HG03439 (cell line): Measurements from ENCODE around the gene RAD51D.
"Not testable (repeated sequence)": the region's sequence is repeated elsewhere in the genome, so short reads cannot be mapped to it uniquely, and the experiment has no call there.

ENCODE experiments used
- ATAC-seq: cut with Tn5 transposase; IDR thresholded peaks from one replicate; pipeline ENCODE4 v1.9.1; 2021; ENCODE audit warnings: mild to moderate bottlenecking, moderate library complexity; ENCODE audit not compliant: unreplicated experiment

The RAD51D gene

GRCh38 chr17:35119370-35120165, at the start of gene RAD51D:
RAD51D (minus strand) TSS chr17:35119860; CDS start chr17:35119613, 247 bp downstream.
- peak; percentile 79 for ATAC-seq

GRCh38 chr17:35167666-35168065, 48.0 kb upstream of the RAD51D start:
- no peak for ATAC-seq

GRCh38 chr17:35167046-35167445, 47.4 kb upstream of the RAD51D start:
- no peak for ATAC-seq

- ATAC-seq: no peak
These were observed 46.9 kb upstream of the RAD51D start for GRCh38 chr17:35166526-35166925.

- ATAC-seq: no peak
These were observed 45.1 kb upstream of the RAD51D start for GRCh38 chr17:35164716-35165115.

GRCh38 chr17:35163886-35164285, 44.2 kb upstream of the RAD51D start:
- ATAC-seq: no peak

GRCh38 chr17:35162755-35163154, 43.1 kb upstream of the RAD51D start:
- ATAC-seq: no peak

- no peak for ATAC-seq
These were observed 41.7 kb upstream of the RAD51D start for GRCh38 chr17:35161281-35161761.

- ATAC-seq: no peak
These were observed 40.9 kb upstream of the RAD51D start for GRCh38 chr17:35160354-35161201.

GRCh38 chr17:35159940-35160339, 40.3 kb upstream of the RAD51D start:
- ATAC-seq: no peak

GRCh38 chr17:35155246-35155645, 35.6 kb upstream of the RAD51D start:
- no peak for ATAC-seq

- no peak for ATAC-seq
These were observed 34.8 kb upstream of the RAD51D start for GRCh38 chr17:35154196-35155165.

GRCh38 chr17:35152421-35153140, 32.9 kb upstream of the RAD51D start:
- ATAC-seq: no peak

- not testable (repeated sequence) for ATAC-seq
These were observed 31.4 kb upstream of the RAD51D start for GRCh38 chr17:35151080-35151479.

GRCh38 chr17:35149941-35150340, 30.3 kb upstream of the RAD51D start:
- ATAC-seq: no peak

GRCh38 chr17:35148144-35148543, 28.5 kb upstream of the RAD51D start:
- no peak for ATAC-seq

- ATAC-seq: no peak
These were observed 27.8 kb upstream of the RAD51D start, which contains the start of gene UNC45B for GRCh38 chr17:35147375-35147905. UNC45B (plus strand) TSS chr17:35147817; CDS start chr17:35148264, 447 bp downstream.

GRCh38 chr17:35146214-35146833, 26.7 kb upstream of the RAD51D start:
- ATAC-seq: no peak

GRCh38 chr17:35144840-35145239, 25.2 kb upstream of the RAD51D start:
- ATAC-seq: no peak
